Breast epithelium (tissue), 4 donors: ENCODE results near the gene HPSE. TPM values are rescaled to one million over a fixed set of nuclear protein-coding genes. Genes with fewer than 3 reads are reported as not detected.

Experiments used
- DNase-seq, 2 donors: peaks; one replicate each; pipeline ENCODE4 v3.0.0-alpha.2; 2019; ENCODE audit warnings: low spot score in 2 of 2
- H3K27ac ChIP-seq, 2 donors: fragments of 200-600 bp; sonication (generic) in 1 of 2; one replicate each; pipeline ENCODE4 v1.5.1; 2016 to 2019; ENCODE audit warnings: mild to moderate bottlenecking in 1 of 2
- H3K27me3 ChIP-seq, 2 donors: fragments of 200-600 bp; sonication (generic) in 1 of 2; one replicate each; pipeline versions ENCODE4 v1.5.1 to v1.6.0; 2017 to 2019; ENCODE audit warnings: control low read depth in 1 of 2, mild to moderate bottlenecking in 1 of 2
- H3K36me3 ChIP-seq: fragments of 200-600 bp; one replicate; pipeline ENCODE4 v1.5.1; 2019
- H3K4me1 ChIP-seq, 2 donors: fragments of 200-600 bp; sonication (generic); one replicate each; pipeline ENCODE4 v1.5.1; 2016 to 2019; ENCODE audit warnings: control low read depth in 1 of 2
- H3K4me3 ChIP-seq, 3 donors: fragments of 200-600 bp; sonication (generic); 1 replicate in 2 of 3; 2 replicates in 1 of 3; pipeline ENCODE4 v1.5.1; 2016 to 2019; ENCODE audit warnings: mild to moderate bottlenecking in 3 of 3, moderate library complexity in 2 of 3
- H3K9me3 ChIP-seq, 2 donors: fragments of 200-600 bp; sonication (generic) in 1 of 2; one replicate each; pipeline ENCODE4 v1.5.1; 2016 to 2019; ENCODE audit warnings: control low read depth in 1 of 2
- CTCF ChIP-seq, 3 donors: fragments of 450-650 bp; IDR thresholded peaks; one replicate each; pipeline ENCODE4 v1.5.1; 2016 to 2017; ENCODE audit warnings: antibody characterized with exemption in 3 of 3, mild to moderate bottlenecking in 3 of 3, moderate library complexity in 3 of 3
- POLR2A ChIP-seq: fragments of 450-650 bp; IDR thresholded peaks from one replicate; pipeline ENCODE4 v1.6.1; 2016; ENCODE audit warnings: antibody characterized with exemption, mild to moderate bottlenecking, moderate library complexity
- POLR2AphosphoS5 ChIP-seq, 3 donors: sonication (generic); formaldehyde crosslinking; IDR thresholded peaks; one replicate each; pipeline ENCODE4 v1.6.1; 2017; ENCODE audit warnings: antibody characterized with exemption in 3 of 3
- intact Hi-C: fragments of 100-400 bp; cut with DNase I; formaldehyde crosslinking; loops from one replicate; pipeline ENCODE4 v1.15.1; 2023; ENCODE audit warnings: low total_unique reads
- total RNA-seq, 3 donors: library from RNA; depleted of rRNA; stranded (reverse); fragments of >200 nt; gene quantifications; one replicate each; pipeline ENCODE4 v1.1.0, GENCODE V29; 2016

HPSE gene
- total RNA-seq, 3 donors from 2014 or later: 1.3 to 3.8 (median 1.6) TPM

GRCh38 chr4:83371936-83372335 is 37.3 kb upstream of the HPSE start:
- no peak for DNase-seq
- no peak overlapping the region for H3K27ac ChIP-seq
- no peaks in the 10 kb centered on the region for H3K27me3 ChIP-seq
- H3K36me3 ChIP-seq: no peaks in the 10 kb centered on the region
- H3K4me1 ChIP-seq: no peaks in the 10 kb centered on the region
- peaks cover 0 to 4% of the 10 kb centered on the region in 2 donors for H3K9me3 ChIP-seq
- TF ChIP-seq CTCF (IDR thresholded peaks at IDR 0.05) (no peak), POLR2AphosphoS5 (IDR thresholded peaks at IDR 0.05) (no peak), POLR2A (no peak)
- intact Hi-C loops: loop anchor here (2.0 kb wide), 1 partner anchor 51 kb away; no protein-coding TSS in a partner anchor
- H3K4me3 ChIP-seq: no peak overlapping the region

- H3K4me1 ChIP-seq: no peaks in the 10 kb centered on the region
- H3K4me3 ChIP-seq: no peak overlapping the region
- DNase-seq: no peak
- no peaks in the 10 kb centered on the region for H3K27me3 ChIP-seq
- H3K36me3 ChIP-seq: no peaks in the 10 kb centered on the region
- H3K9me3 ChIP-seq: peaks cover 0 to 4% of the 10 kb centered on the region in 2 donors
- intact Hi-C loops: no loop called here
- TF ChIP-seq CTCF (IDR thresholded peaks at IDR 0.05): no peak
- no peak for TF ChIP-seq POLR2AphosphoS5 (IDR thresholded peaks at IDR 0.05)
- no peak for TF ChIP-seq POLR2A
- H3K27ac ChIP-seq: no peak overlapping the region
These were observed 36.6 kb upstream of the HPSE start for GRCh38 chr4:83371235-83371634.

GRCh38 chr4:83370640-83370906 is 35.9 kb upstream of the HPSE start:
- no peak for TF ChIP-seq POLR2A
- no peak for TF ChIP-seq POLR2AphosphoS5 (IDR thresholded peaks at IDR 0.05)
- no peak for TF ChIP-seq CTCF (IDR thresholded peaks at IDR 0.05)
- Histone ChIP-seq H3K27ac (no peak overlapping the region), H3K4me1 (no peaks in the 10 kb centered on the region), H3K27me3 (no peaks in the 10 kb centered on the region), H3K36me3 (no peaks in the 10 kb centered on the region), H3K9me3 (peaks cover 0 to 4% of the 10 kb centered on the region in 2 donors), H3K4me3 (no peak overlapping the region)
- intact Hi-C loops: no loop called here
- no peak for DNase-seq

- no peak for TF ChIP-seq CTCF (IDR thresholded peaks at IDR 0.05)
- TF ChIP-seq POLR2A: no peak
- no peak for TF ChIP-seq POLR2AphosphoS5 (IDR thresholded peaks at IDR 0.05)
- intact Hi-C loops: no loop called here
- Histone ChIP-seq H3K27ac (no peak overlapping the region), H3K4me3 (no peak overlapping the region), H3K27me3 (no peaks in the 10 kb centered on the region), H3K36me3 (no peaks in the 10 kb centered on the region), H3K9me3 (peaks cover 0 to under 1% of the 10 kb centered on the region in 2 donors), H3K4me1 (no peaks in the 10 kb centered on the region)
- DNase-seq: no peak
These were observed 35.4 kb upstream of the HPSE start for GRCh38 chr4:83369831-83370639.

GRCh38 chr4:83364312-83364711 is 29.7 kb upstream of the HPSE start:
- Histone ChIP-seq H3K4me3 (no peak overlapping the region), H3K4me1 (no peaks in the 10 kb centered on the region), H3K9me3 (no peaks in the 10 kb centered on the region), H3K27ac (no peak overlapping the region), H3K36me3 (no peaks in the 10 kb centered on the region), H3K27me3 (no peaks in the 10 kb centered on the region)
- DNase-seq: no peak
- TF ChIP-seq CTCF (IDR thresholded peaks at IDR 0.05): no peak
- TF ChIP-seq POLR2A: no peak
- TF ChIP-seq POLR2AphosphoS5 (IDR thresholded peaks at IDR 0.05): no peak
- intact Hi-C loops: no loop called here
